Measurements from ENCODE around the gene WRAP73. TPM values are rescaled to one million over a fixed set of nuclear protein-coding genes. Genes with fewer than 3 reads are reported as not detected.

WRAP73 gene
- polyA plus RNA-seq, 2 of the 4 experiments (the other 2 are of a cell fraction), result 15.4 to 16.1 TPM

DNA sequence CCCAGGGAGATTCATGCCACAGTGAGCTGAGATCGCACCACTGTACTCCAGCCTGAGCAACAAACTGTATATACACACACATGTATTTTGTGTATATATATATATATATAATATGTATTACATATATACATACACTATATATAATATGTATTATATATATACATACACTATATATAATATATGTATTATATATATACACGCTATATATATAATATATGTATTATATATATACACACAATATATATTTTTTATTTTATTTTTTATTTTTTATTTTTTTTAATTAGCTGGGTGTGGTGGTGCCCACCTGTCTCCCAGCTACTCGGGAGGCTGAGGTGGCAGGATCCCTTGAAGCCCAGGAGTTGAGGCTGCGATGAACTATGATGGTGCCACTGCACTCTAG lies 11.7 kb upstream of the WRAP73 start:
- ATAC-seq (no peak), FAIRE-seq (no peak), DNase-seq (ENCODE audit: low read depth in 1 of 2, low spot score in 1 of 2) (no peak)
- H3K9me3 ChIP-seq, result no peaks in the 10 kb centered on the region
- CTCF ChIA-PET, result interaction anchor here (0.7 kb wide), 1 partner anchor 171 kb away, joined by 3 read pairs; no protein-coding TSS in a partner anchor
- no peak overlapping the region for H3K27ac ChIP-seq
- no peak overlapping the region for H3K4me3 ChIP-seq
- TF ChIP-seq RNF2 (IDR thresholded peaks at IDR 0.05; ENCODE audit: borderline replicate concordance, low read depth), result no peak
- no peak for TF ChIP-seq FOSL2 (IDR thresholded peaks at IDR 0.05)
- no peak for TF ChIP-seq FOSL2 (CRISPR knock-in tag; IDR thresholded peaks at IDR 0.05)
- TF ChIP-seq, protein P1, sequence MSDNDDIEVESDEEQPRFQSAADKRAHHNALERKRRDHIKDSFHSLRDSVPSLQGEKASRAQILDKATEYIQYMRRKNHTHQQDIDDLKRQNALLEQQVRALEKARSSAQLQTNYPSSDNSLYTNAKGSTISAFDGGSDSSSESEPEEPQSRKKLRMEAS (IDR thresholded peaks at IDR 0.05), result no peak
- TF ChIP-seq BHLHE40 (IDR thresholded peaks at IDR 0.05; ENCODE audit: low read depth, low read length), result no peak
- TF ChIP-seq, protein P2, sequence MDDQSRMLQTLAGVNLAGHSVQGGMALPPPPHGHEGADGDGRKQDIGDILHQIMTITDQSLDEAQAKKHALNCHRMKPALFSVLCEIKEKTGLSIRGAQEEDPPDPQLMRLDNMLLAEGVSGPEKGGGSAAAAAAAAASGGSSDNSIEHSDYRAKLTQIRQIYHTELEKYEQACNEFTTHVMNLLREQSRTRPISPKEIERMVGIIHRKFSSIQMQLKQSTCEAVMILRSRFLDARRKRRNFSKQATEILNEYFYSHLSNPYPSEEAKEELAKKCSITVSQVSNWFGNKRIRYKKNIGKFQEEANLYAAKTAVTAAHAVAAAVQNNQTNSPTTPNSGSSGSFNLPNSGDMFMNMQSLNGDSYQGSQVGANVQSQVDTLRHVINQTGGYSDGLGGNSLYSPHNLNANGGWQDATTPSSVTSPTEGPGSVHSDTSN (IDR thresholded peaks at IDR 0.05), result no peak
- TF ChIP-seq HEYL (CRISPR knock-in tag; IDR thresholded peaks at IDR 0.05), result no peak
- no peak for TF ChIP-seq TFCP2L1 (CRISPR knock-in tag; IDR thresholded peaks at IDR 0.05)
- TF ChIP-seq CEBPB (IDR thresholded peaks at IDR 0.05), result no peak
- no peak for TF ChIP-seq EHMT2 (IDR thresholded peaks at IDR 0.05; ENCODE audit: low read depth)
- no peak for TF ChIP-seq NFE2L2 (conservative IDR thresholded peaks at IDR 0.05; ENCODE audit: low read length)
- no peak for TF ChIP-seq HDAC2 (IDR thresholded peaks at IDR 0.05)
- no peak for TF ChIP-seq HOXB13 (CRISPR knock-in tag; IDR thresholded peaks at IDR 0.05; ENCODE audit: low read depth)
- TF ChIP-seq, protein P3, sequence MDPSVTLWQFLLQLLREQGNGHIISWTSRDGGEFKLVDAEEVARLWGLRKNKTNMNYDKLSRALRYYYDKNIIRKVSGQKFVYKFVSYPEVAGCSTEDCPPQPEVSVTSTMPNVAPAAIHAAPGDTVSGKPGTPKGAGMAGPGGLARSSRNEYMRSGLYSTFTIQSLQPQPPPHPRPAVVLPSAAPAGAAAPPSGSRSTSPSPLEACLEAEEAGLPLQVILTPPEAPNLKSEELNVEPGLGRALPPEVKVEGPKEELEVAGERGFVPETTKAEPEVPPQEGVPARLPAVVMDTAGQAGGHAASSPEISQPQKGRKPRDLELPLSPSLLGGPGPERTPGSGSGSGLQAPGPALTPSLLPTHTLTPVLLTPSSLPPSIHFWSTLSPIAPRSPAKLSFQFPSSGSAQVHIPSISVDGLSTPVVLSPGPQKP (IDR thresholded peaks at IDR 0.05; ENCODE audit: low read depth, low read length), result no peak
- TF ChIP-seq, protein P4, sequence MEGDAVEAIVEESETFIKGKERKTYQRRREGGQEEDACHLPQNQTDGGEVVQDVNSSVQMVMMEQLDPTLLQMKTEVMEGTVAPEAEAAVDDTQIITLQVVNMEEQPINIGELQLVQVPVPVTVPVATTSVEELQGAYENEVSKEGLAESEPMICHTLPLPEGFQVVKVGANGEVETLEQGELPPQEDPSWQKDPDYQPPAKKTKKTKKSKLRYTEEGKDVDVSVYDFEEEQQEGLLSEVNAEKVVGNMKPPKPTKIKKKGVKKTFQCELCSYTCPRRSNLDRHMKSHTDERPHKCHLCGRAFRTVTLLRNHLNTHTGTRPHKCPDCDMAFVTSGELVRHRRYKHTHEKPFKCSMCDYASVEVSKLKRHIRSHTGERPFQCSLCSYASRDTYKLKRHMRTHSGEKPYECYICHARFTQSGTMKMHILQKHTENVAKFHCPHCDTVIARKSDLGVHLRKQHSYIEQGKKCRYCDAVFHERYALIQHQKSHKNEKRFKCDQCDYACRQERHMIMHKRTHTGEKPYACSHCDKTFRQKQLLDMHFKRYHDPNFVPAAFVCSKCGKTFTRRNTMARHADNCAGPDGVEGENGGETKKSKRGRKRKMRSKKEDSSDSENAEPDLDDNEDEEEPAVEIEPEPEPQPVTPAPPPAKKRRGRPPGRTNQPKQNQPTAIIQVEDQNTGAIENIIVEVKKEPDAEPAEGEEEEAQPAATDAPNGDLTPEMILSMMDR (IDR thresholded peaks at IDR 0.05), result no peak
- no peak for TF ChIP-seq ZSCAN20 (CRISPR knock-in tag; IDR thresholded peaks at IDR 0.05)
- TF ChIP-seq, protein P5, sequence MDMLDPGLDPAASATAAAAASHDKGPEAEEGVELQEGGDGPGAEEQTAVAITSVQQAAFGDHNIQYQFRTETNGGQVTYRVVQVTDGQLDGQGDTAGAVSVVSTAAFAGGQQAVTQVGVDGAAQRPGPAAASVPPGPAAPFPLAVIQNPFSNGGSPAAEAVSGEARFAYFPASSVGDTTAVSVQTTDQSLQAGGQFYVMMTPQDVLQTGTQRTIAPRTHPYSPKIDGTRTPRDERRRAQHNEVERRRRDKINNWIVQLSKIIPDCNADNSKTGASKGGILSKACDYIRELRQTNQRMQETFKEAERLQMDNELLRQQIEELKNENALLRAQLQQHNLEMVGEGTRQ (IDR thresholded peaks at IDR 0.05), result no peak
- no peak for TF ChIP-seq HOXB5 (CRISPR knock-in tag; IDR thresholded peaks at IDR 0.05)
- no peak for TF ChIP-seq MAFK (IDR thresholded peaks at IDR 0.05; ENCODE audit: partially characterized antibody)
- H3K4me2 ChIP-seq, result no peak overlapping the region
- WGBS (ENCODE audit: missing lambda C conversion rate), result 66% methylated on average over 4 of the region's 4 CpGs
- H3K4me1 ChIP-seq, result no peaks in the 10 kb centered on the region
- POLR2A ChIA-PET, result no interaction called here

DNA sequence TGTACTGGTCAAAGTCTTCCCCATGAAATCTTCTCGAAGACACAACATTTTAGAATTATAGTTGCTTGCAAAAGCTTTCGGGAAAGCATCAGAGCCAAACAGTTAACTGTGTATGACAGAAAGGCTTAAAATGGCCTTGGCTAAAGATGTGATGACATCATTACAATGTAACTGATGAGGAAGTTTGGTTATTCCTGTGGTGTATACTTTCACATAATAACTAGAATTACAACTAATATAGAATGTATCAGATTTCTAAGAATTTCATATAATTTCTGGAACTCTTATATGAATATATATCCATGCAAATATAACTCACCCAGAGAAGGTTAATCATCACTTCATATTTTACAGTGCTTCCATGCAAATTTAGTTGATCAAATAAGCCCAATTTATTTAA lies 10.8 kb upstream of the WRAP73 start:
- no peak for TF ChIP-seq CBX2 (IDR thresholded peaks at IDR 0.05; ENCODE audit: borderline replicate concordance, low read depth)
- TF ChIP-seq, protein P5 (IDR thresholded peaks at IDR 0.05), result no peak
- no peak for TF ChIP-seq GATA3 (IDR thresholded peaks at IDR 0.05; ENCODE audit: borderline replicate concordance)
- TF ChIP-seq ESRRA (IDR thresholded peaks at IDR 0.05; ENCODE audit: borderline replicate concordance, low read length), result no peak
- TF ChIP-seq, protein P6, sequence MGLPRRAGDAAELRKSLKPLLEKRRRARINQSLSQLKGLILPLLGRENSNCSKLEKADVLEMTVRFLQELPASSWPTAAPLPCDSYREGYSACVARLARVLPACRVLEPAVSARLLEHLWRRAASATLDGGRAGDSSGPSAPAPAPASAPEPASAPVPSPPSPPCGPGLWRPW (IDR thresholded peaks at IDR 0.05), result no peak
- TF ChIP-seq, protein P7, sequence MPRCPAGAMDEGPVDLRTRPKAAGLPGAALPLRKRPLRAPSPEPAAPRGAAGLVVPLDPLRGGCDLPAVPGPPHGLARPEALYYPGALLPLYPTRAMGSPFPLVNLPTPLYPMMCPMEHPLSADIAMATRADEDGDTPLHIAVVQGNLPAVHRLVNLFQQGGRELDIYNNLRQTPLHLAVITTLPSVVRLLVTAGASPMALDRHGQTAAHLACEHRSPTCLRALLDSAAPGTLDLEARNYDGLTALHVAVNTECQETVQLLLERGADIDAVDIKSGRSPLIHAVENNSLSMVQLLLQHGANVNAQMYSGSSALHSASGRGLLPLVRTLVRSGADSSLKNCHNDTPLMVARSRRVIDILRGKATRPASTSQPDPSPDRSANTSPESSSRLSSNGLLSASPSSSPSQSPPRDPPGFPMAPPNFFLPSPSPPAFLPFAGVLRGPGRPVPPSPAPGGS (IDR thresholded peaks at IDR 0.05), result no peak
- no peak for TF ChIP-seq RFX5 (IDR thresholded peaks at IDR 0.05)
- TF ChIP-seq EP300 (IDR thresholded peaks at IDR 0.05), result no peak
- no peak for TF ChIP-seq EHMT2 (IDR thresholded peaks at IDR 0.05; ENCODE audit: low read depth)
- TF ChIP-seq TFCP2L1 (CRISPR knock-in tag; IDR thresholded peaks at IDR 0.05), result no peak
- TF ChIP-seq, protein P8, sequence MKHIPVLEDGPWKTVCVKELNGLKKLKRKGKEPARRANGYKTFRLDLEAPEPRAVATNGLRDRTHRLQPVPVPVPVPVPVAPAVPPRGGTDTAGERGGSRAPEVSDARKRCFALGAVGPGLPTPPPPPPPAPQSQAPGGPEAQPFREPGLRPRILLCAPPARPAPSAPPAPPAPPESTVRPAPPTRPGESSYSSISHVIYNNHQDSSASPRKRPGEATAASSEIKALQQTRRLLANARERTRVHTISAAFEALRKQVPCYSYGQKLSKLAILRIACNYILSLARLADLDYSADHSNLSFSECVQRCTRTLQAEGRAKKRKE (CRISPR knock-in tag; IDR thresholded peaks at IDR 0.05; ENCODE audit: low read depth), result no peak
- no peak for TF ChIP-seq ZFP36 (IDR thresholded peaks at IDR 0.05; ENCODE audit: borderline replicate concordance, partially characterized antibody)
- TF ChIP-seq ZNF302 (CRISPR knock-in tag; IDR thresholded peaks at IDR 0.05), result no peak
- no peak for TF ChIP-seq RNF2 (IDR thresholded peaks at IDR 0.05; ENCODE audit: borderline replicate concordance, low read depth)
- TF ChIP-seq JUNB (IDR thresholded peaks at IDR 0.05), result no peak
- TF ChIP-seq HOXA7 (CRISPR knock-in tag; IDR thresholded peaks at IDR 0.05), result no peak
- TF ChIP-seq RAD21 (conservative IDR thresholded peaks at IDR 0.05 in 1 of 2, IDR thresholded peaks at IDR 0.05 in 1 of 2), result no peak
- Histone ChIP-seq H3K4me1 (no peaks in the 10 kb centered on the region), H3K27ac (no peak overlapping the region), H3K4me2 (no peak overlapping the region), H3K9me3 (no peaks in the 10 kb centered on the region), H3K4me3 (no peak overlapping the region)
- 42% methylated on average over 2 of the region's 2 CpGs for WGBS (ENCODE audit: missing lambda C conversion rate)
- POLR2A ChIA-PET, result no interaction called here
- CTCF ChIA-PET, result no interaction called here
- DNase-seq (ENCODE audit: low read depth in 1 of 2, low spot score in 1 of 2) (no peak), ATAC-seq (no peak), FAIRE-seq (no peak)
